IMR-90 (cell line): ENCODE data around the gene RXFP1.

Source experiments
- BHLHE40 ChIP-seq: fragments of 150-350 bp; IDR thresholded peaks from 2 replicates; pipeline ENCODE4 v1.6.1; 2016; ENCODE audit warnings: mild to moderate bottlenecking, low read depth, low read length
- CEBPB ChIP-seq: IDR thresholded peaks from 2 replicates; pipeline ENCODE4 v1.6.1; 2012; ENCODE audit warnings: low read depth, low read length, improper control_type of control experiment
- MAFK ChIP-seq: IDR thresholded peaks from 2 replicates; pipeline ENCODE4 v1.6.1; 2012; ENCODE audit warnings: low read depth, low read length, improper control_type of control experiment
- MAZ ChIP-seq: IDR thresholded peaks from 2 replicates; pipeline ENCODE4 v1.6.1; 2012; ENCODE audit warnings: low read depth, mild to moderate bottlenecking, low read length, improper control_type of control experiment, moderate library complexity, borderline replicate concordance
- MXI1 ChIP-seq: IDR thresholded peaks from 2 replicates; pipeline ENCODE4 v1.6.1; 2012; ENCODE audit warnings: low read depth, mild to moderate bottlenecking, low read length, moderate library complexity, borderline replicate concordance
- NFE2L2 ChIP-seq: fragments of 150-350 bp; IDR thresholded peaks from 2 replicates; pipeline ENCODE4 v1.6.1; 2016; ENCODE audit warnings: low read depth, mild to moderate bottlenecking, low read length
- POLR2A ChIP-seq: IDR thresholded peaks from 2 replicates; pipeline ENCODE4 v1.6.1; 2012; ENCODE audit warnings: mild to moderate bottlenecking, low read depth, low read length
- RCOR1 ChIP-seq: IDR thresholded peaks from 2 replicates; pipeline ENCODE4 v1.6.1; 2012; ENCODE audit warnings: mild to moderate bottlenecking, low read length, improper control_type of control experiment; ENCODE audit not compliant: insufficient replicate concordance
- RFX5 ChIP-seq: IDR thresholded peaks from 2 replicates; pipeline ENCODE4 v1.8.0; 2012; ENCODE audit warnings: low read depth, mild to moderate bottlenecking, low read length, moderate library complexity
- TF ChIP-seq, protein P1 (sequence below): conservative IDR thresholded peaks from 2 replicates; pipeline ENCODE4 v1.5.1; 2012; ENCODE audit warnings: mild to moderate bottlenecking, low read depth, low read length, improper control_type of control experiment
- TF ChIP-seq, protein P2 (sequence below): fragments of 150-350 bp; IDR thresholded peaks from 2 replicates; pipeline ENCODE4 v1.6.1; 2016; ENCODE audit warnings: low read depth, mild to moderate bottlenecking, low read length, moderate library complexity, borderline replicate concordance
- TF ChIP-seq, protein P3 (sequence below): fragments of 150-350 bp; IDR thresholded peaks from 2 replicates; pipeline ENCODE4 v1.6.1; 2017; ENCODE audit warnings: mild to moderate bottlenecking, antibody characterized with exemption, low read length, low read depth

DNA sequence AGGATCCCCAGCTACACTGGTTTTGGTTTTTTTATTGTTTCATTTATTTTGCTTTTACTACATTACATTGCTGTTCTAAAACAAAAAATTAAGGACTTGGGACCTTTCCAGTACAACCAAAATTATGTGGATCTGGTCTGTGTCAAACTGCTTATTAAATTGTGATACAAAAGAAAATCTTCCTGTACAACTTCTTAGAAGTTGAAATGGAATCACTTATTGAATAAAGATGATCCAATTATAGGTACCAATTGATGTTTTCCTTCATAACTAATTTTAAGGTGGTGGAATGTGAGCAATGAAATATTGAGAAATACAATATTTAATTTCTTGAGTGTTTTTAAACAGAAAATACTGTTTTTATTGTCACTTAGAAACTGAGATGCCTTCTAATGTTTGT, 82.7 kb downstream of the RXFP1 start:
- TF ChIP-seq, protein P1, sequence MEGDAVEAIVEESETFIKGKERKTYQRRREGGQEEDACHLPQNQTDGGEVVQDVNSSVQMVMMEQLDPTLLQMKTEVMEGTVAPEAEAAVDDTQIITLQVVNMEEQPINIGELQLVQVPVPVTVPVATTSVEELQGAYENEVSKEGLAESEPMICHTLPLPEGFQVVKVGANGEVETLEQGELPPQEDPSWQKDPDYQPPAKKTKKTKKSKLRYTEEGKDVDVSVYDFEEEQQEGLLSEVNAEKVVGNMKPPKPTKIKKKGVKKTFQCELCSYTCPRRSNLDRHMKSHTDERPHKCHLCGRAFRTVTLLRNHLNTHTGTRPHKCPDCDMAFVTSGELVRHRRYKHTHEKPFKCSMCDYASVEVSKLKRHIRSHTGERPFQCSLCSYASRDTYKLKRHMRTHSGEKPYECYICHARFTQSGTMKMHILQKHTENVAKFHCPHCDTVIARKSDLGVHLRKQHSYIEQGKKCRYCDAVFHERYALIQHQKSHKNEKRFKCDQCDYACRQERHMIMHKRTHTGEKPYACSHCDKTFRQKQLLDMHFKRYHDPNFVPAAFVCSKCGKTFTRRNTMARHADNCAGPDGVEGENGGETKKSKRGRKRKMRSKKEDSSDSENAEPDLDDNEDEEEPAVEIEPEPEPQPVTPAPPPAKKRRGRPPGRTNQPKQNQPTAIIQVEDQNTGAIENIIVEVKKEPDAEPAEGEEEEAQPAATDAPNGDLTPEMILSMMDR = no peak
- TF ChIP-seq RCOR1 (no peak), RFX5 (no peak), POLR2A (no peak), NFE2L2 (no peak), MAZ (no peak), BHLHE40 (no peak), CEBPB (no peak), MXI1 (no peak), MAFK (no peak)
- TF ChIP-seq, protein P2, sequence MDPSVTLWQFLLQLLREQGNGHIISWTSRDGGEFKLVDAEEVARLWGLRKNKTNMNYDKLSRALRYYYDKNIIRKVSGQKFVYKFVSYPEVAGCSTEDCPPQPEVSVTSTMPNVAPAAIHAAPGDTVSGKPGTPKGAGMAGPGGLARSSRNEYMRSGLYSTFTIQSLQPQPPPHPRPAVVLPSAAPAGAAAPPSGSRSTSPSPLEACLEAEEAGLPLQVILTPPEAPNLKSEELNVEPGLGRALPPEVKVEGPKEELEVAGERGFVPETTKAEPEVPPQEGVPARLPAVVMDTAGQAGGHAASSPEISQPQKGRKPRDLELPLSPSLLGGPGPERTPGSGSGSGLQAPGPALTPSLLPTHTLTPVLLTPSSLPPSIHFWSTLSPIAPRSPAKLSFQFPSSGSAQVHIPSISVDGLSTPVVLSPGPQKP = no peak
- TF ChIP-seq, protein P3, sequence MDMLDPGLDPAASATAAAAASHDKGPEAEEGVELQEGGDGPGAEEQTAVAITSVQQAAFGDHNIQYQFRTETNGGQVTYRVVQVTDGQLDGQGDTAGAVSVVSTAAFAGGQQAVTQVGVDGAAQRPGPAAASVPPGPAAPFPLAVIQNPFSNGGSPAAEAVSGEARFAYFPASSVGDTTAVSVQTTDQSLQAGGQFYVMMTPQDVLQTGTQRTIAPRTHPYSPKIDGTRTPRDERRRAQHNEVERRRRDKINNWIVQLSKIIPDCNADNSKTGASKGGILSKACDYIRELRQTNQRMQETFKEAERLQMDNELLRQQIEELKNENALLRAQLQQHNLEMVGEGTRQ = no peak
